HG03354 (cell line): ENCODE measurements around the gene CAPN5.

ENCODE experiments used
- ATAC-seq: cut with Tn5 transposase; IDR thresholded peaks from one replicate; pipeline ENCODE4 v1.9.1; 2021; ENCODE audit warnings: mild to moderate bottlenecking; ENCODE audit not compliant: unreplicated experiment, poor library complexity, severe bottlenecking

The CAPN5 gene

DNA sequence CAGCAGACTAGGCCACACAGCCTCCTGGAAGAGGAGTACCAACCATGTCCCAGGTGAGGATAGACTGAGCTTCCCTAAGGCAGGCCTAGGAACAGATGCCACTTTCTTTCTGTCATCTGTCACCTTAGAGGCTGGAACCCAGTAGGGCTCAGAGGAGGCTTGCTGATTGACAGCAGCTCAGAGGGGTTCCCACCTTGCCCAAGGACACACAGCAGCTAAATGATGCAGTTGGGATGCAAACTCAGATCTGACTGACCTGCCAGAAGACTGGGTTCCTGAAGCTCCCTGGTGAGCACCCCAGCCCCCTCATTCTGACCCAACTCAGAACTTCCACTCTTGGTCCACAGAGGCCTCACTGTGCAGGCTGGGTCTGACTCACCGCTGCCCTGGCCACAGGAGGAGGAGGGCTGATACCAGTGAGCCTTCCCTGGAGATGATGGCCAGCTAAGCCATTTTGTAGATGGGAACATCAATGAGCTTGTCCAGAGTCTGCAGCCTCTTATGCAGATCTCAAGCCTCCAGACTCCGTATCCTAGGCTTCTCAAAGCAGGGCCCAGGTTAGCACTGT is 14.0 kb downstream of the CAPN5 start:
- ATAC-seq = no peak

DNA sequence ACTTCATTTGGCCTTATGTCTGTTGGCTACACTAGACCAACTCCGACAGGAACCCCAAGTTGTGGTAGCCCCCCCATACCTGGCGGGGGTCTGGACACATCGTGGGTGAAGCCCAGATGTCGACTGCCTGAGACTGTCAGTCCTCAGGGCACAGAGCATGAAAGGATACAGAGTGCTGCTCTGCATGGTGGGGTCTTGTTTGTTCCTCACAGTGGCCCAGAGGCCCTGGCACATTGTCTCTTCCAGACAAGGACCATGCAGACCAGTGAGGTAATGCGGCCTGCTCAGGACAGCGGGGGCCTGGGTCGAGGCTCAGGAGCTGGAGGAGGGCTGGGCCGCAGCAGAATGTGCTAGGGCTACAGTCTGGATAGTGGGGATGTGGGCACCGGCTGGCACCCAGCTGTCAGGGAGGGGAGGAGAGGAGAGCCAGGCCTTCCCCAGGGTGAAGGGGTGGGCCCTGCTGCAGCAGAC is 14.6 kb downstream of the CAPN5 start:
- ATAC-seq = no peak

DNA sequence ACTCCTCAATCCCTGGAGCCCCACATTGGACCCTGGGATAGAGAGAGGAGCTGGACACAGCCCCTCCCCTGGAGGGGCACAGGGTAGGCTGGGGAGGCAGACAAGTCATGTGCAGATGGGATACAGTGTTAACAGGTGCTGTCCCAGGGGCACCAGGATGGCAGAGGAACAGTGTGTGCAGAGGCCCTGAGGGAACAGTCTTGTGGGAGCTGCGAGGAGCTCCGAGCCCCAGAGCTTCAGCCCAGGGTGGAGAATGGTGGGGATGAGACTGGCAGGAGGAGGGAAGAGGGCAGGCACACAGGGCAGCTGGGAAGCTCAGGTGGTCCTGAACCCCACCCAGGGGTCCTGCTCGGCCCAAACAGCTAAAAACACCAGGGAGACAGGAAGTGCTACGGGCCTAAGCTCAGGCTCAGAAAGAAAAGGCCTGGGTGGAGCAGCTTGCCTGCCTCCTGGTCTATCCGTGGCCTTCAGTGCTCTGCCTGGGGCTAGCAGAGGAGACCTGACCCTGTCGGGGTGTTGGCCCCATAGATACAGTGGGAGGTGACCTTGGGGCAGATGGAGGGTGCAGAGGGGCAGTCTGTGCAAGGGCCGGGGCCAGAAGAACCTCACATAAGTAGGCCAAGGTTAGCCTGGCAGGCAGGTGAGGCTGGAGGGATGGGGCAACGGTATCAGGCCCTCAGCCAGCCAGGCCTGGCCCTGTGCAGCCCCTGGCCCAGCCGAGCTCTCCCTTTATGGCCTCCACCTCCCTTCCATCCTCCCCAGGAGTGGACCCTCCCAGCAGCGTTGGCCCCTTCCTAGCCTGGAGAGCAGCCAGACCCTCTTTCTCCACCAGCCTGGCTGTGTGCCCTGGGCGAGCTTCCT is 15.4 kb downstream of the CAPN5 start:
- ATAC-seq = no peak

DNA sequence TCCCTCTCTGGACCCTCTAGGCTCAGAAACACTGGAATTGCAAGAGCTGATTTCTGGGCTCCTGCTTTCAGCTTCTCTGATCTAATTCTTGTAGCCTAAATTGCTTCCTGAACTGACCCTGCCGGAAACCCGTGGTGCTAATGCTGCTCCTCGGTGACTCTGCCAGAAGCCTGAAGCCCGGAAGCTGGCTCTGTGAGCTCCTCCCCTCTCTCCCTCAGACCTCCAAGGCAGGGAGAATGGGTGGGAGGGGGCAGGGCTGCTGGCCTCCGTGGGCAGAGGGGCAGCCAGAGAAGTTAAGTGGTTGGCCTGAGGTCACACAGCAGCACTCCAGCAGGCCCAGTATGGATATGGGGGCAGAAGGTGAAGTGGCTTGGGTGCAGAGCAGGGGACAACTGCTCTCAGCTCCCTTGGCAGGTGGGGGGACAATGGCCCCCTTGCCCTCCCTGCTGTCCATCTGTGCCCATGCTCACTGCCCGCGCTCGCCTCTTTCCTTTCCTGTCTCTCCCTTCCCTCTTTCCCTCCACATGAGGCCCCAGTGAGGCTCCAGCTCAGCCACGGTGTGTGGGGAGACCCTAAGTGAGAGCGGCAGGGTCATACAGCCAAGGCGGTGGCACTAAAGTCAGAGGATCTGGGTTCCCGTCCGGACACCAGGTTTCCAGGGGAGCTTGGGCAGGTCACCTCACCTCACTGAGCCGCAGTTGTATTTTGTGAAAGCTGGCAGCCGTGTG is 16.2 kb downstream of the CAPN5 start:
- ATAC-seq = peak; percentile 61

DNA sequence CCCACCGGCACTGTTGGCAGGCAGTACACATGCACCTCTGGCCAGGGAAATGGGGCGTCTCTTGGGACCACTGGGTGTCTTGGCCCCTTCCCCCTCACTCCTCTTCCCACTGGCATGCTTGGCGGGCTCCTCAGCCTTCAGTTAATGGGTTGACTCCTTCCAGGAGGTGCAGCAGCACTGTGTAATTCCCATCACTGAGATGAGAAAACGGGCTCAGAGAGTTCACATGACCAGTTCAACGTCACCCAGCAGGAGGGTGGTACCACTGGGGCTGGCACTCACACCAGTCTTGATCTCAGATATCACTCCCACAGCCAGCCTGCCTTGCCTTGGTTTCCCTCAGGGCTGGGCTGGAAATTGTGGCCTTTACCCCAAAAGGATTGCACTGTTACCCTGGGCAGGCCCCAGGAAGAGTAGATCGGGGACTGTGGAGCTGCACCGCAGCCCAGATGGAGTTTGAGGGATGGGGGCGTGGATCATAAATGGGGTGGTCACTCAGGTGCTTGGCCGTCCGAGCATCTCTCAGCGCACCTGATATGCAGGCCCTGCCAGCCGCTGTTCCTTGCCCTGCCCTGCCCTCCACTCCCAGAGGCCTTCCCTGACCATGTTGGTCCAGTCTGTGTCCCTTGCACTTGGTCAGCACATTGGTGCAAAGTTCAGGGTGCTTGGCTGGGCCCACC is 16.9 kb downstream of the CAPN5 start:
- no peak for ATAC-seq

DNA sequence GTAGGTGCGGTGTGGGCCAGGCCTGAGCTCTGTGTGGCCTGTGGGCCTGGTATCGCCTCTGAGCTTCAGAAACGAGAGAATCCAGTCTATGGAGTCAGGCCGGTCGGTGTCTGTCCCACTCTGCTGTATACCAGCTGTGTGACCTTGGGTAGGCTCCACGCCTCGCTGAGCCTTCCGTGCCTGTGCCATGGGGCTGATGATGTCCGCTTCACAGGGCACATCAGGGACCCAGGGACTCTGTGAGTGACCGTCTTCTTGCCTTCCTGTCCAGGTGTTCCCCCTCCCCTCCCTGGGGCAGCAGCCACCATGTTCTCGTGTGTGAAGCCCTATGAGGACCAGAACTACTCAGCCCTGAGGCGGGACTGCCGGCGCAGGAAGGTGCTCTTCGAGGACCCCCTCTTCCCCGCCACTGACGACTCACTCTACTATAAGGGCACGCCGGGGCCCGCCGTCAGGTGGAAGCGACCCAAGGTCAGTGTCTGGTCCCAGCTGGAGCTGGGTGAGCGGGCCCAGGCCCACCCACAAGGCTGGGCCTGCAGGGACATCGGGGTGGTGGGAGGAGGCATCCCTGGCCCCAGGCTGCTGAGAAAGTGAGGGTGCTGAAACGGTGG is 17.9 kb downstream of the CAPN5 start:
- no peak for ATAC-seq

DNA sequence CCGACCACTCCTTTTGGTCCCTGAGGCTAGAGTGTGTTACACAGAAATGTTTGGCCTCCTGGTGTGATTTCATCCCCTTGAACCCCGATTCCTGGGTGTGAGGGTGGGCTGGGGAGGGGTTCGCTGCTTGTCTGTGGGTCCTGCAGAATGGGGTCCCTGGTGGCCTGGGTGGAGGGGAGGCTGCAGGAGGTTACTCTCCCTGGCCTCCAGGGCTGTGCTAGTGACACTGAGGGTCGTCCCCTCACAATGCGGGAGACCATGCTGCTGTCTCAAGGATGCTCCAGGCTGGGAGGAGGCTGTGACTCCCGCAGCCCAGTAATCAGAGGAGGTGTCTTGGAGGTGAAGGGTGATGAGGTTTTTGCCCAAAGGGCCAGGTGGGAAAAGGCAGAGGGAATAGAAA is 18.9 kb downstream of the CAPN5 start:
- ATAC-seq = no peak

DNA sequence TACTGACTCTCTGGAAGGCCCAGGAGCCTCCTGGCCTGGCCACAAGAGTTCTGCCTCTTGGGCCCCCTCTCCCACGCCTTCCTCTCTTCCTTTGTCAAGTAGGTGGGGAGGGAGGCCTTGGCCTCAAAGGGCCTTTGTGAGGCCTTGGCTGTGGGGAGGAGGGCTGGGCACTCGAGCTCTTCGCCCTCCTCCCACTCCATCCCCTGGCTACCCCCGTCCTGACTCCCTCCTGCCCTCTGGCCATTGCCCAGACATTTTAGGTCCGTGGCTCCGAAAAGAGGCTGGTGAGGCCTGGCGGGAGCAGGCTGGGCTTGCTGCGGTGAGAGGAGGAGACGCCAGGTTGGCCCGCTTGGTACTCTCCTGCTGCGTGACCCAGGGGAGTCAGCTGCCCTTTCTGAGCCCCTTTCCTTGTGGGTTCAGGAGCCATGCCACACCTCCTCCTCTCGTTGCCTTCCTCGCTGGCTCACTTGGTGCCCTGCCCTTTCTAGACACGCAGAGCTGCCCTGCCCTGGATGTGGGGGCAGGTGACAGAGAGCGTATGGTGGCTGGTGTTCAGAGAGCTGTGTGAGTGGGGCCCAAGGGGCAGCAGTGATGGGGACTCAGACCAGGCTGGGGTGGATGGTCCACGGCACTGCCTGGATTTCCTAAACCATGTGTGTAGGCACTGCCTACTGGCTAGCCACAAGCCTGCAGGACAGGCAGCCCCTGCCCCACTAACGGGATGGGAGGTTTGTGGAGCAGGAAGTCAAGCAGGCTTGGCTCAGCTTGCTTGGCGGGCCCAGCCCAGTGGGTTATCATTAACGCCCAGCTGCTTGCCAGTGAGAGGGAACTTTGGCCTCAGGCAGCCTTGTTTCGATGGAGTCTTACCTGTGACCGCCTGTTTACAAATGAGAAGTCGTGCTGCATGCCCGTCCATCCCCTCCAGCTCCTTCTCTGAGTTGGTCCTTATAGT is 20.0 kb downstream of the CAPN5 start:
- ATAC-seq = no peak

DNA sequence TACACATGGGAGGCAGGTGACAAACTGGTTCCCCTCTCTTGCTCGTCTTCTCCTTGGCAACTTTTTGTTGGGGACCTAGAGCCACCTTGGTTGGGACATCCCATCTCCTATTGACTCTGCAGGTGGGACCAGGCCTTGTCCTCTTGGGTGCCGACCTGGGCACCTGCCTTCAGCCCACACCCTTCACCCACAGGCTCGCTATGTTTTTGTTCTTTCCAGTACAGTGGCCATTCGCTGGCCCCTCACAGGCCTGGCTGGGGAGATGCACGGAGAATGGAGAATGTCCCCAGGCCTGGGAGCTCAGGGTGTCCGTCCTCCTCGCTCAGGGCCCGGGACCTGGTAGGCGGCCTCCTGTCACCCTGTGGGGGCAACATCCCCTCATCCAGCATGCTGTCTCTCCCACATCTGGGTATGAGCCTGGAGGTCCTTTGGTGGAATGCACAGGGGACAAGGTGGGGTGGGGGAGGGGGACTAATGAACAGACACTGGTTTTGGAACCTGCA is 21.0 kb downstream of the CAPN5 start:
- ATAC-seq = no peak

DNA sequence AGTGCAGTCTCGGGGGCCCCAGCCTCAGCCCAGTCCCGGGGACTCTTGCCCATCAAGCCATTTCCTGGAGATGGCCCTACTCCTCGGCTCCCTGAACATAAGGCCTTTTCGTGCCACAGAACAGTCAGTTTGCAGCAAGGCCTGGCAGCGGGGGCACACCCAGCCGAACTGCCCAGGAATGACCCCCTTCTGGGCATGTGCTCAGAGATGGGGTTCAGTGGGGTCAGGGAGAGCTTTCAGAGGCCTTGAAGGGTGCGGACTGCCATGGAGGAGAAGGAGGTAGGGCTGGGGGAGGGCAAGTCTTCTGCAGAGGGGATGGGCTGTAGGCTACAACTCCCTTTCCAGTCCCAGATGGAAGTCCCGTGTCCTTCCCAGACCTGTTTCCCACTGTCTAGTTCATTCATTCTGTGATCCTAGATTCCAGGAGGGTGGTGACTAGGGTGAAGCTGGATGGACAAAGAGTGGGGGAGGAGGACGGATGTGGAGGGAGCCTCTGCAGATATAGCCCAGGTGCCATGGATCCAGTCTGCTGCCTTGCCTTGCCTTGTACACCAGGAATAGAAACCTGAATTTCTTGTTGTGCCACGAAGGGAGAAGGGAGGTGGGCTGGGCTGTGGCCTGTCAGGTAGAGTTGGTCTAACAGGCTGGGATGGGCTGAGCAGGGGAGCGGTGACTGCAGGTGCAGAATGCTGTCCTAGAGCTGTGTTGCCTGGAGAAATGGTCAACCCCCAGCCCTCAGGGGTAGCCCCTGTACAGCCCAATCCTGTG is 21.6 kb downstream of the CAPN5 start:
- no peak for ATAC-seq

DNA sequence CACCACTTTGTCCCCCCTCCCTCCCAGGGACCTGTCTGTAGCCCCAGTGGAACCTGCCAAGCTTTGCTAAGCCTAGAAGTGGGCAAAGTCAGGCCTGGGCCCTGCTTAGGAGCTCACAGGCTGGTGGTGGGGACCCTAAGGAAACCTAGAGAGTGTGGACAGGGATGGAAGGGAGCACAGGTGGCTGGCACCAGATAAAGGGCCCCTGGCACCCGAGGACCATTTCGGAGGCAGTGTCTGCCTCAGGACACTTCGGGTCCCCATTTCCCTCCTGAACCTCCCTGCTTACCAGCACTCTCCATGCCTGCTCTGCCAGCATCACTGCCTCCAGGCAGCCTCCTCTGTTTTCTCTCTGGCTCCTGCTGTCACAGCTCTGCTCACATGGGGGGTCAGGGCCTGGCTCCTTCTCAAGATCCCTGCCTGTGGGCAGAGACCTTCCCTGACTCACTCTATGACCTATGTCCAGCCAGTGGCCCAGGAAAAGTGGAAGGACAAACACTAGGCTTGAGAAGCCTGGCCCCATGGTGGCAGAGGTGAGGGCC is 22.3 kb downstream of the CAPN5 start:
- ATAC-seq = no peak

DNA sequence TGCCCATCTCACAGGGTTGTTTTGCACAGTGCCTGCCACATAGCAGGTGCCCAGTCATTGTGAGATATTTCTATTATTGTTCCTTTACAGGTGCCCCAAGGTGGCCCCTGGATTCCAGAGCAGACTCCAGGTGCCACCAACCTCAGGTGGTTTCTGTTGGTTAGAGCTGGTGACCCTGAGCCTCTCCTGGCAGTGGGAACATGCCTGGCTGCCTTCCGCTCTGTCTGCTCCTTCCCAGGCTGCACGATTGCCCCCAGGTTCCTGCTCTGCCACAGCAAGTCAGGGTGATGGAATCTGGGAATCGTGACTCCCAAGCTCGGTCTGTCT is 23.2 kb downstream of the CAPN5 start:
- no peak for ATAC-seq

DNA sequence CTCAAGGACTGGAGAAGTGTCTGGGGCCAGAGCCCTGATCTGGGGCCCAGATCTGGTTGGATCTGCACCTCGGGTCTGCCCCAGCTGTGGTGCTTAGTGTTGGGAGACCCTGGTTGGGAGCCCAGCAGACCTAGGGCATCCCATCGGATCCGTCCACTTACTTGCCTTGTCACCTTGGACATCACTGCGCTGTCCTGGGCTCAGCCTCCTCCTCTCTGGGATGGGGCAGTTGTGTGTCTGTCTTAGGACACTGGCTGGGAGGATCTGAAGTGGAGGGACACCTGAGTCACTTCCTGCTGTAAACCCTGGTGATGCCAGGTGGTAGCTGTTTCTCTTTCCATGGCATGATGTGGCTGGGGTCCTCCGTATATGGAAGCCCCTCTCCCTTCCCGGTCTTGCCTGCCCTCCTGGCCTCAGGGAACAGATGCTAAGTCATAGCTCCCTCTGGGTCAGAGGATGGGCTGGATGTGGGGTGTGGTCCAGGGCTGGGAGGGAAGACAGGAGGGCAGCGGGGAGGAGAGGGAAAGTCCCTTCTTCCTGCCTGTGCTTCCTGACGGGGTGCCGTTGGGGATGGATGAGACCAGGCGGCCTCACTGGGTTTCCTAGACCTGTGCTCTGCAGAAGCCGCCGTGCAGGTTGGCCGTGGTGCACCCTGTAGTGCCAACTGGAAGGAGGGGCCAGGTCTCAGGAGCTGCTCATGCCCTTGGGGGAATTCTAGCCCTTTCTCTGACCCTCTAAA is 23.8 kb downstream of the CAPN5 start:
- peak; percentile 6 for ATAC-seq

DNA sequence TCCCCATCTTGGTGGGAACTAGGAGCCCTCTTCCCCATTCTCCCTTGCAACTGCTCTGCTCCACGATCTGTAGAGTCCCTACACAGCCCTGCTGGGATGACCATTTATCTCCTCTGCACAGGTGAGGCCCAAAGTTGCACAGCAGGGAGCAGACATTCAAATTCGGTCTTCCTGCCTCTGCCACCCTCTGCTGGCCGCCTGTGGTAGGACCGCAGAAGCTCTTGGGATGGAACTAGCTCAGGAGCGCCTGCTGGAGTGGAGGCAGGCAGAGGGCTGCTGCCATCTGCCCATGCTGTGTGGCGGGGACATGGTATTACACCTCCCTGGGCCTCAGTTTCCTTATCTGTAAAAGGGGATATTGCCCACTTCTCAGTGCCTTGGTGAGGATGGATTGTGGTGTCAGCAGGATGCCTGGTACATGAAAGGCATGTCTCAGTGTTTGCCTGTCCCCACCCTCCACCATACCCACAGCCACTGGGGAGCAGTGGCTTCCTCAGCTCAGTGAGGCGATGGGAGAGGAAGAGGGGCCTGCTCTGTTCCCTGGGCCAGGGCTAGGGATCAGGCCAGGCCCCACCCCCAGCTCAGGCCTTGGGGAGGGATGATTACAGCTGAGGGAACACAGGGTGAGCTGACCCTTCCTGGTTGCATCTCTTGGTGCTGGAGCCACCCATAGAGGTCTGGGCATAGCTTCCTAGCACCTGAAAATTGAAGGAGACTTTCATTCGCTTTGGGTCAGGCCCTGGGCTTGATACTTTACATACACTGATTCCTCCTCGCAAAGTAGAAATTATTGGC is 24.6 kb downstream of the CAPN5 start:
- ATAC-seq = peak; percentile 93

DNA sequence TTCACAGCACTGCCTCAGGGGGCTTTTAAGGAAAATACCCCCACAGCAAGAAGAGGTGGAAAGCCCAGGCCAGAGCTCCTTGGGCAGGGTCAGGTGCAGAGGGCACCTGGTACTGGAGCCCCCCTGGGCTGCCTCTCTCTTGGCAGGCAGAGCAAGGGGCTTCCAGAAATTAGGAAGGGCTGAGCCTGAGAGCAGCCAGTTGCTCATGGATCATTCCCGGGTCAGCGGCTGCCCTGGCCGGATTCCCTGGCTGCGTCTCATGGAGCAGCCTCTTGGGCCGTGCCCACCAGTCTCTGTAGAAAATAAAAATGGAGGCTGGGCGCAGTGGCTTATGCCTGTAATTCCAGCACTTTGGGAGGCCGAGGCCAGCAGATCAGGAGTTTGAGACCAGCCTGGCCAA is 25.6 kb downstream of the CAPN5 start:
- ATAC-seq = no peak
